GM12801 (cell line): ENCODE measurements around the gene SLC9A7.

Source experiments
- CTCF ChIP-seq: IDR thresholded peaks from one replicate; pipeline ENCODE4 v1.5.1; 2011; ENCODE audit warnings: control low read depth; ENCODE audit not compliant: insufficient read length; ENCODE audit errors: extremely low read depth

The SLC9A7 gene

GRCh38 chrX:46587158-46587557 lies 171.8 kb downstream of the SLC9A7 start:
- no peak for TF ChIP-seq CTCF

GRCh38 chrX:46584736-46585135 lies 174.2 kb downstream of the SLC9A7 start:
- TF ChIP-seq CTCF, result no peak

GRCh38 chrX:46582966-46583365 lies 176.0 kb downstream of the SLC9A7 start:
- no peak for TF ChIP-seq CTCF

GRCh38 chrX:46582325-46582724 lies 176.6 kb downstream of the SLC9A7 start:
- TF ChIP-seq CTCF, result no peak

- TF ChIP-seq CTCF, result no peak
These were observed 178.3 kb downstream of the SLC9A7 start for GRCh38 chrX:46580613-46581012.

GRCh38 chrX:46579250-46579649 lies 179.7 kb downstream of the SLC9A7 start:
- no peak for TF ChIP-seq CTCF

- no peak for TF ChIP-seq CTCF
These were observed 181.5 kb downstream of the SLC9A7 start for GRCh38 chrX:46577221-46578005.
